Fibroblast of skin of left quadriceps (primary cell): Measurements from ENCODE around the gene CLEC12A.
"Not testable (repeated sequence)": the region's sequence is repeated elsewhere in the genome, so short reads cannot be mapped to it uniquely, and the experiment has no call there.

Source experiments
- DNase-seq, 2 experiments: peaks; one replicate each; pipeline ENCODE4 v3.0.0-alpha.2; 2013; ENCODE audit warnings: low read depth in 2 of 2

Gene CLEC12A

DNA sequence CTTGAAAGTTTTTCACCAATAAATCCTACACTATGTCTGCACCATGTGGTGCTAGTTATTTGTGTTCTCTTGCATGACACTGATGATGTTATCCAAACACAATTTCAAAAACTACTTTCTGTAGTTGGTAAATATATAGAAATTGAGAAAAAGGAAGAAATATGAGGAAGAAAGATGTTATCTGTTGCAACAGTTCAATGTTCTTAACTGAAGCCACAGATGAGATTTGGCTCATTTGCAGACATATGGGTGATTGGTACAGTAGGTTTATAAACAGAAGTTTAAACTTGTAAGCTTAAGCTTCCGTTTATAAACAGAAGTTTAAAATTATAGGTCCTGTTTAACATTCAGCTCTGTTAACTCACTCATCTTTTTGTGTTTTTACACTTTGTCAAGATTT lies at the start of gene CLEC12A:
TSS of gene CLEC12A (plus strand) at position 229 of the 400 bp plus-strand sequence. CDS start 188 bp downstream, outside the sequence.
- no peak for DNase-seq

DNA sequence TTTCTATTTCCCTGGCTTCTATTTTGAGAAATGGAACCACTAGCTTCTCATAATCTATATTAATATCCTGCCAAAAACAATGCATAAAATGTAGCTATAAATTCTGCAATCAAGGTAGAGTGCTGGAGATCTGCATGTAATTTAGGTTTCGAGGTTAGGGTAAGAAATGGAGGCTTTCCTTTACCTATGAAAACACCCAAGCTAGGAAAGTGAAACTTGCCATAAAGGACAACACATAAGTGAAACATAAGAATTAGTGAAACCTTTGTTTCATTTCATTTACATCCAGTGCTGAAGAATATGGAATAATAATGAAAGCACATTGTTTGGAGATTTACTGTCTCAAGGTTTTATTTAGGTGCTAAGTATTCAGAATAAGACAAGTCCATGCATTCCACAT lies 48.8 kb upstream of the CLEC12A start:
- DNase-seq: no peak

DNA sequence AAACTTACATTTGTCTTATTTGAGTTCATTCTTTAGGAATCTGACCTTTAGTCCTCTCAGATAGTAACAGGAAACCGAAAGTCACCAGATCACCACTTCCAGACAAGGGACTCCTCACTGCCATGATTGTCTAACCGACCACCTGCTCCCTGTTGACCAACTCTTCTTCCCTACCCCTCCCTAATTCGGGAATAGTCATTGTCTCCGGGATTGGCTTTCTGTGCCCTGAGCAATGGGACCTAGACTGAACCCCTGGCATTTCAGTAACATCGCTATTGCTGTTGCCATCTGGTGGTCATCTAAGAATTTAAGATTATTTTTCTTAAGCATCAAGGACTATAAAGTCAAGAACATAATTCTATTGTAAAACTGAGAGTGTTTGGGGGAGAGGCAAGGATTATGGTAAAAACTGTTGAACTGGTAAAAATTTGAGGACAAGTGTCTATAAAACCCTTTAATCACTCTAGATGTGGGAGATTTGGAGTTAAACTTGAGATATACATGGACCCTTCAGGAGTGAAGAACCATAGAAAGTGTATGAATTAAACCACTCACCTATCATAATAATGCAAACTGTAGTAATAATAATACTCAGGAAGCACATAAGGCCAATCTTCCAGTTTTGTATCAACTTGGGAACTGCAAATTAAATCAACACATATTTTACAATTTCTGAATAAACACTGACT lies 45.4 kb upstream of the CLEC12A start:
- no peak for DNase-seq

DNA sequence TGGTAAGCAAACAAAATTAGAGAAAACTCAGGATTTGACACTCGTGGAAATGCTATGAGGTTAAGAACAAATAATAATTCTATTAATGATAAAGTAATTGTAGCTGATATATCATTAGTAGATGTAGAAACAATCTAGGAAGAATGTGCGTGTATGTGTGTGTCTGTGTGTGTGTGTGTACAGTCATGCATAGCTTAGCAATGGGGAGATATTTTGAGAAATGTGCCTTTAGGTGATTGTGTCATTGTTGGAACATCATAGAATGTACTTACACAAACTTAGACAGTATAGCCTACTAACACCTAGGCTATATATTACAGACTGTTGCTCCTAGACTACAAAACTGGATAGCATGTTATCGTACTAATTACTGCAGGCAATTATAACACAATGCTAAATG lies 44.3 kb upstream of the CLEC12A start:
- DNase-seq: no peak

DNA sequence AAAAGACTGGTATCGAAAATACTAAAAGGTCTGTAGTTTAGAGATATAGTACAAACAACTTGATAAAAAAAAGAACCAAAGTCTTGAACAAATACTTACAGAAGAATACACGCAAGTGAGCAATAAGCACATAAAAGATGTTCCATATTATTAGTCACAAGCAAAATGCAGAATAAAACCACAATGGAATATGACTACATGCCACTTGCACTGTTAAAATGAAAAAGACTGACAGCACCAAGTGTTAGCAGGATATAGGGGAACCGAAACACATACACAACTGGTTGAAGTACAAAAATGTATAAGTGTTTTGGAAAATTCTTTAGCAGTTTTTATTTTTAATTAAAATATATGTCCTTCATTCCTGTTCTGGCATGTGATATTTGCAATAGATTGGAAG lies 42.6 kb upstream of the CLEC12A start:
- no peak for DNase-seq

DNA sequence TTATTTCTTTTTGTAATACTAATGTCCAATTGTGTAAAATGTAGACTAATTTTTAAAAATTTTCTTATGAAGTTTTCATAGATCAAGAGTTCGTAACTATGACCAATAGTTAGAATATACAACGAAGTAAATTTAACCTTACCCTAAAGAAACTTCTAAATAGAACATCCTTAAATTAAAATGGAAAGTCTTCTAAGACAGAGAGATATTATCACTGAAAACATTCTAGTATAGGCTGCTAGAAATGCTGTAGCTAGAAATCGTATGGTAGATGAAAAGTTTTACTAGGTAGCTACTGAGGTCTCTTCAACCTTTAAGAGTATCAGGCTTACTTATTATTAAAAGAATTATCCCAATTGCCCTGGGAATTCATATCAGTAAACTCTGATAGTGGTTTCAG lies 40.0 kb upstream of the CLEC12A start:
- DNase-seq: no peak

DNA sequence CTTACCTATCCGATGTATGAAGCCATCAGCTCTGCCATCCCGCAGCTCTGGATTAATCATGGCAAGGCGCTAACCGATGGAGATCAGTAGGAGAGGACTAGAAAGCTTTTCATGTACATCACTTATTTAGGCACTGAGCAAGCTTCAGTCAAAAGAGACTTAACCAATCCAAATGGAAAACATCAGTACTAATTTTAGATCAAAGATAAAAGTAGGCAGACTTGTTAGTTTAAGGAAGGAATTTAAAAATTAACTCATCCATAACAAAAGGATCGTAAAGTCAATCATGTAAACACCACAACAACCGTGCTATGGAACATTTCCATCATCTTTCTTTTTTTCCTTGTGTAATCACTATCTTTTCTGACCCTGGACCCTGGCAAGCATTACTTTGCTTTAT lies 38.9 kb upstream of the CLEC12A start, which contains the start of gene CLEC2A:
TSS of gene CLEC2A (minus strand) at position 101 of the 400 bp plus-strand sequence. CDS start at position 60, 41 bp downstream.
- no peak for DNase-seq

DNA sequence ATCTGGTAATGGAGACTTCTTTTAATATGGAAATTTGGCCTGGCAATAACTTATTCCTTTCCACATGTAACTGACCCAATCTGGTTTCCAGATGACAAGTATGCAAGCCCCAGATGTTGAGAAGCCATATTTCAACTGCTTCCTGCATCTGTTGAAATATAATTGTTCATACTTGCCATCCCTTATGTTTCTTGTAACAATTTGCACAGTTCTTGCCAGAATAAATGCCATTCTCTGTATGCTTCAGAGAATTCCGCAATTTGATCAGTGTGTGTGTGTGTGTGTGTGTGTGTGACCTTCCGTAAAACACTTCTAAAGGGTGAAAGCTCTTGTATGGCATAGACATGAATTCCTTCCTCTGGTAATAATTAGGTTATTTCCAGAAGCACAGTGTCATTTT lies 37.3 kb upstream of the CLEC12A start:
- DNase-seq: peak; percentile 53 to 63

DNA sequence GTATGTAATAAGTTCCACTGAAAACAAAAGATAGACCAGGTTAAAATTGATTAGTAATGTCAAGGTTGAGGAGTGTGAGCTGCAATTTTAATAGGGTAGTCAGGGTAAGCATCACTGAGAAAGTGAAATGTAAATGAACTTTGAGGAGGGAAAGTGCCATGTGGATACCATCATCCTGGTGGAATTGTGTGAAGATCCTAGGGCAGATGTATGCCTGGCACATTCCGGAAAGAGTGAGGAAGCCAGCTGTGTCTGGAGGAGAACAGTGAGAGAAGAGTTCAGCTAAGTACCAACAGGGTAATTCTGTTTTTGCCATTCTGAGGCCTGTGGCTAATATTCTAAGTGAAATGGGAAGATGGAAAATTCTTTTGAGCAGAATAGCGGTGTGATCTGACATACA lies 36.2 kb upstream of the CLEC12A start:
- DNase-seq: no peak

DNA sequence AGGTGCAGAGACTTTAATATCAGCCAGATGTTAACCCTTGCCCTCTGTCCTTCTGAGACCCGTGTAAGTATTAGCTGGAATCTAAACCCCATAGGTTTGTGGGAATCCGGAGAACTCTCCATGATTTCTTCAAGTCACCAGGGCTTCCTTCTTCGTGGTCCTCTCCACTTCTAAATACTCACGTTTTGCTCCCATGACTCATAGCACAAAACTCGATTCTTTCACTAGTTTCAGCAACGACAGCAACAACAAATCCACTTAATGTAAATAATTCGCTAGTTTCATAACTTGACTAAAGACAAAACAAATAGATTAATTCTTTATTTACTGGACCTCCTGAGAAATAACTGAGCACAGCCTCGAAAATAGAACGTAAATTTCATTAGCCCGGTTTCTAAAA lies 34.6 kb upstream of the CLEC12A start:
- DNase-seq: peak in 1 of 2 experiments; percentile 5

DNA sequence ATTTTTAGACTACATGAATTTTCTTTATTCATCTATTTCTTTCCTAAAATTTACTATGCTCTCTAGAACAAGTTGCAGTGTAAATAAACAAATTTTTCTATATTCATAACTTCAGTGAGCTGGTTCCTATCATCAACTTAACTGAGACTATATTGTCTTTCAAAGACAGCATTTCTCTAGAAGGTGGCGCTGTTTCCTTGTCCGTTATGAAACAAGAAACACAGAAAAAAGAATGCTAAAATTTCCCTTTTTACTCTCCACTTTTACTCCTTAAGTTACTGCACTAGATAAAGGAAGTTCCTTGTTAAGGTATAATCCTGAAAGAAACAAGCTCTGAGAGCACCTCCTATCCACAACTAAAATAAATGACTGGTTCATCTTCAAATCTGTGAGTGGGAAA lies 30.8 kb upstream of the CLEC12A start:
- DNase-seq: no peak

DNA sequence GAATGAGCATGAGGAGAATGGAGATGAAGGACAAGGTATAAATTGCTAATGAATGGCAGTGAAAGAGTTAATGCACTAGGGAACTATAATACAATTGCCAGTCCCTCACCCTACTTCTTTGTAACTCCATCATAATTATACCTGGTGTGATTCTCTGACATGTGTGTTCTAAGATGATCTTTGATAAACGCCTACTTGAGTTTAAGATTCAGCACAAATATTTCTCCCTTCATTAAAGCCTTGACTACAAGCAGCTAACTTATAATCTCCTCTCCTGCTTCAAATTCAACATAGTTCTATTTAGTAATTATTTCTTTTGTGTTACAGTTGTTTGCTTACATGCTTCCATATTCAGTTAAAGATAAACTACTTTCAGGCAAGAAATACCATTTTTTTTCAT lies 29.4 kb upstream of the CLEC12A start:
- no peak for DNase-seq

DNA sequence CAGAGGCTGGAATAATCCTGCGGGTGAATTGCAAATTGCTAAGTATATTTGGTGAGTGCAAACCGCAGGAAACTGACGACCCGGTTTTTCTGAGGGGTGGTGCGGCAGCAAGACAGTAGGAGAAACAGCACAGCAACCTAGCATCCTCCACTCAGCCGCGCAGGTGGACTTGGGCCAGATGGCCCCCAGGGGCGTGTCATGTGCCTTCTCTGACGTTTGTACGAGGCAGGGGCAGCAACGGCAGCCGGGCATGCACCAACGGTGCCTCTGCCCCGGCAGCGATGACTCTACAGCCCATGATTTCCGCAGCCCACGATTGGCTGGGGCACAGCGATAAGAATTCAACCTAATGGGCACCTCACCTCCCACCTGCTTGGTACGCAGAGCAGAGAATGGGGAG lies 28.0 kb upstream of the CLEC12A start:
- DNase-seq: no peak

DNA sequence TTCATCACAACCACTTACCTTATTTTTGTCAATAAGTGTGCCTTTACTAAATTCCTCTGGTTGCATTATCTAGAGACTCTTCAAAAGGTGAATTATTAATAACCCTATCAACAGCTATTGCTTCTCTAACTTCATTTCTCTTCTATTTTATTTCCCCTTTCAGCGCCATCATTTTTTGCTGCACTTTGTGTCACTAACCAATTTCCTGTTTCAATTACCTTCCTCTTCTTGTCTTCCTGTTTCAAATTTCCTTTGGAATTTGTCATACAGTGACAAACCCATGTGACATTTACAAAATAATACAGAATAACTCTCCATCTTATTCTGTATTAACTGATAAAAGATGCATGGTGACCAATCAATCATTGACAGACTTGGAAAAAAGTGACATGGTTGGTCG lies 26.8 kb upstream of the CLEC12A start:
- DNase-seq: no peak

DNA sequence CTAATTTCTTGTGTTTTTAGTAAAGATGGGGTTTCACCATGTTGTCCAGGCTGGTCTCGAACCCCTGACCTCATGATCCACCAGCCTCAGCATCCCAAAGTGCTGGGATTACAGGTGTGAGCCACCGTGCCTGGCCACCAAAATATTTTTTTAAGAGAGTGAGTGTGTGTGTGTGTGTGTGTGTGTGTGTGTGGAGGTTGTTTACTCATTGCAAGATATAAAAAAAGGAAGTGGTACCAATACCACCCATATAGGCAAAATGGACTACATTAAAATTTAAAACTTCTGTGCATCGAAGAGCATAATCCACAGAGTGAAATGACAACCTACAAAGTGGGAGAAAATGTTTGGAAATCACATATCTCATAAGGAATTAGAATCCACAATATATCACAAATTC lies 23.5 kb upstream of the CLEC12A start:
- DNase-seq: no peak

DNA sequence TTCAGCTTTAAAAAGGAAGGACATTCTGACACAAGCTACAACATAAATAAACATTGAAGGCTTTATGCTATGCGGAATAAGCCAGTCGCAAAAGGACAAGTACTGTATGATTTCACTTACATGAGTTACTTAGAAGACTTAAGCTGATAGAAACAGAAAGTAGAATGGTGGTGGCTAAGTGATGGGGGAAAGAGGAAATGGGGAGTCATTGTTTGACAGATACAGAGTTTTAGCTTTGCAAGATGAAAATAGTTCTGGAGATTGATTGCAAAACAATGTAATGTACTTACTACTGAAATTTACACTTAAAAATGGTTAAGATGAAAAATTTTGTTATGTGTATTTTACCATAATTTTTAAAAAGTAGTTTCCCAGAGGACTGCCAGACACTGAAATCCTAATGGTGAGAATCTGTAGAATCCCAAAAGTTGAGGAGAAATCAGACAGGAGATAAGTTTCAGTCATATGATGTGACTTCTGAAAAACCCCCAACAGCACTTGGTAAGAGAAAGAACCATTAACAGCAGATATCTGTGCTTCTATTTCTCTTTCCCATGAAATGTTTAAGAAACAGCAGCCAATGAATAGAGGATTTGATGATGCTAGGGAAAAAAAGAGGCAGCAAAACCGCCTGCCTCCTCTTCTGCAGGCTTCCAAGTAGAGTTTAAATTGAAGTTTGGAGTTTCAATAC lies 22.5 kb upstream of the CLEC12A start:
- no peak for DNase-seq

DNA sequence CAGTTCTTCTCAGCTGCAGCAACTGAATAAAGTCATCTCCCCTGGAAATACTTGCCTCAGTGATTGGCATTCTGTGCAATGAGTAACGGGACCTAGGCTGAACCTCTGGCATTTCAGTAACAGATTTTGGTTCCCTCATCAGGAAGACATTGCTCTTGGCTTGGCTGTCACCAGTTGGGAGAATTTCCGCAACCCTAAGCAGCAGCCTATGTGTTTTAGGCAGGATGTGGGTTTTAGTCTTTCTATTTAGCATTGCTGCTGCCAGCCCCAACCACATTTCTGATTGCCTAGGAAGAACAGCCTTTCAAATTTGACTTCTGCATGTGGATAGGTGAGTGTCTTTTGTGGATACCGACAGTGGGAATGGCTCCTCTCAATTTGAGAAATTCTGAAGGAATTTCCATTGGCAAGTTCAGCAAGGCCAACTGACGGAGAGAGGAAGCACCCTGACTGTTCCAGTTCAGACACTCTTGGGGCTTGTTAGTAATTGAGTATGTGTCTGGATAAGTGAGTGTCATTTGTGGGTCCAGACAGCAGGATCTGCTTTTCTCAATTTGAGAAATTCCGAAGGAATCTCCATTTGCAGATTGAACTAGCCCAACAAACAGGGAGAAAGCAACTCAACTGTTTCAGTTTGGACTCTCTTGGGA lies 20.1 kb upstream of the CLEC12A start:
- DNase-seq: no peak

DNA sequence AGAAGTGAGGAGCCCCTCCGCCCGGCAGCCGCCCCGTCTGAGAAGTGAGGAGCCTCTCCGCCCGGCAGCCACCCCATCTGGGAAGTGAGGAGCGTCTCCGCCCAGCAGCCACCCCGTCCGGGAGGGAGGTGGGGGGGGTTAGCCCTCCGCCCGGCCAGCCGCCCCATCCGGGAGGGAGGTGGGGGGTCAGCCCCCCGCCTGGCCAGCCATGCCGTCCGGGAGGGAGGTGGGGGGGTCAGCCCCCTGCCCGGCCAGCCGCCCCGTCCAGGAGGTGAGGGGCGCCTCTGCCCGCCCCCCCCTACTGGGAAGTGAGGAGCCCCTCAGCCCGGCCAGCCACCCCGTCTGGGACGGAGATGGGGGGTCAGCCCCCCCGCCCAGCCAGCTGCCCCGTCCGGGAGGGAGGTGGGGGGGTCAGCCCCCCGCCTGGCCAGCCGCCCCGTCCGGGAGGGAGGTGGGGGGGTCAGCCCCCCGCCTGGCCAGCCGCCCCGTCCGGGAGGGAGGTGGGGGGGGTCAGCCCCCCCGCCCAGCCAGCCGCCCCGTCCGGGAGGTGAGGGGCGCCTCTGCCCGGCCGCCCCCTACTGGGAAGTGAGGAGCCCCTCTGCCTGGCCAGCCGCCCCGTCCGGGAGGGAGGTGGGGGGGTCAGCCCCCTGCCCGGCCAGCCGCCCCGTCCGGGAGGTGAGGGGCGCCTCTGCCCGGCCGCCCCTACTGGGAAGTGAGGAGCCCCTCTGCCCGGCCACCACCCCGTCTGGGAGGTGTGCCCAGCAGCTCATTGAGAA lies 18.1 kb upstream of the CLEC12A start:
- not testable (repeated sequence) for DNase-seq

DNA sequence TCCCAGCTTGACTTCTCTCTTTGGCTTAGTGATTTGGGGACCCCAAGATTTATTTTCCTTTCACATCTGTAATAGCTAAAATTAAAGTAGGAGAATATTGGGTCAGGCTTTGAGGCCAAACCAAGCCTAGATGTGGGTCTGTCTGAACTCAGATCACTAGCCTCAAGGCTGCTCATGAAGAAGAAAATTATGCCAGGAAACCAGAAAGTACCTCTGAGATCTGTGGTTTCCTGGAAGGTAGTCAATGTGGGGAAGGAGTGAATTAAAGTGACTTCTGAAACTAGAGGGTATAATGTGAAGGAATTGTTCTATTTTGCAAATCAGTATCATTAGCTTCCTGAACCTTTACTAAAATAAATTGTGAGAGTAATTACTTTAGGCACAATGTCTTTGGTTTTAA lies 13.4 kb upstream of the CLEC12A start:
- no peak for DNase-seq

DNA sequence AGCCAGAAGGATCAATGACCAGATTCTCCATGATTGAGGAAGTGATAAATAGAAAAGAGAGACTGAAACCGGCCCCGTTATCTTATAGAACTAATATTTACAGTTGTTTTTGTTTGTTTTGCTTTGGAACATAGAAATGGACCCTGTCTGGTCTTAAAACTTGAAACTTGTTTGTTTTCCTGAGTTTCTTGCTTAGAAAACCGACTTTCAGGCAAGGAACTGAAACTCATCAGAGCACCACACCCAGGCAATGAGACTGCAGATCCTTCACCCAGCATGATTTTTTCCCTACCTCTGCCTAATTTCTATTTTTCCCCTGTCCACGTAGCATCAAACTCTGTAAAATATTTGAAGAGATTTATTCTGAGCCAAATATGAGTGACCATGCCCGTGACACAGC lies 10.6 kb upstream of the CLEC12A start:
- DNase-seq: no peak

DNA sequence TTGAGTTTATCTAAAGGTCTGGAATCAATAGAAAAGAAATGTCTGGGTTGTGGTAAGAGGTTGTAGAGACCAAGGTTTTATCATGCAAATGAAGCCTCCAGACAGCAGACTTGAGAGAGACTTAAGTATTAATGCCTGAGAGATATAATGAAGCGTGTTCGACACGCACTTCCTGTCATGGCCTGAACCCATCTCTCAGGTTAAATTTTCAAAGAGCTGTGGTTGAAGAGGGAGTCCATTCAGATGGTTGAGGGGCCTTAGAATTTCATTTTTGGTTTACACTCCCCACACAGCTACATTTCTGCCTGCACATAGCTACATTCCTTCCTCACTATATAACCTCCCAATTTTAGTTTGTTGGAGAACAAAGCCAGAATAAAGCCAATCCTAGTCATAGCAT lies 10.1 kb upstream of the CLEC12A start:
- no peak for DNase-seq

DNA sequence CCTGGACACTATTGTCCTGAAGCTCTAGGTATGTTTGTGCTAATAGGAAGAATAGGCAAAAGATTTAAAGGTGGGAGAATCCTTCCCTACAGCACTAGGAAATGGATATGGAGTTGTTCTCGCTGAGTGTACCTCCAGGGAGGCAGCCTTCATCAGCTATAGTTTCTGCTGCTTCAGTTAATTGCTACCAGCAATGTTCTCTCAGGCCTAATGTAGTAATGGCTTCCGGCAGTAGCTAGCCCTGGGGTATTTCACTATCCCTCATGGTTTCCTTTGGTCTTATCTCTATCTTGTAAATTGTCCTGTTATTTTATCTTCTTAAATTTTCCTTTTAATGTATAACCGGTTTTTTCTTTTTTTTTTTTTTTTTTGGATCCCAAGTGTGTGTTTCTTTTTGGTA lies 9.3 kb upstream of the CLEC12A start:
- no peak for DNase-seq
